ENCODE data around the gene ZNF674. TPM values are rescaled to one million over a fixed set of nuclear protein-coding genes. Genes with fewer than 3 reads are reported as not detected.

The ZNF674 gene
- total and polyA plus RNA-seq, 2 donors (not counting 1 experiment from before 2014, with no cell fraction given) = 3.2 to 8.3 TPM

DNA sequence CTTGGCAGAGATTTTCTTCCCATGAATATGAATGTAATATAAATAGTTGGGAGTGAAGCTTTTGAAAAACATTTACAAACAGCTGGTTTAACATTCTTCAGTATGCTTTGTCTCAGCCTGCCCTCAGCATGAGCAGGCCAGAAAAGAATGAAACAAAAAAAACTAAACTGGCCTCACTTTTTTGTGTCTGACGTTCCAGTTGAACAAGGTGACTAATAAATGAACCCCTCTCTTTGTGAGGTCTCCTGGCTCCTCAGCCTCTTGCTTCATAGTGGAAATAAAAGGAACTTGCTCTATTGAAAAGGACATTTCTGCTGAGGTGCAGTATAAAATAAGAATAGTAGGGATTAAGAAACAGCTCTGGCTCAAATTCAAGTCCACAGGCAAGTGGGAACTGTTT lies 37.7 kb upstream of the ZNF674 start:
- DNase-seq (ENCODE audit: low read depth in 2 of 2) = peak; percentile 88 to 93
- Histone ChIP-seq H3K27ac (ENCODE audit: insufficient read depth, low read length) (peak overlapping the region; percentile 84), H3K4me3 (replicated peaks in 1 of 4; ENCODE audit: control extremely low read depth in 1 of 4, insufficient read depth in 1 of 4, low read depth in 3 of 4, low read length in 4 of 4) (no peak overlapping the region), H3K36me3 (ENCODE audit: control insufficient read depth, insufficient read depth, low read length) (no peaks in the 10 kb centered on the region), H3K79me2 (ENCODE audit: control insufficient read depth, insufficient read depth, low read length) (peaks cover 9% of the 10 kb centered on the region), H2AFZ (ENCODE audit: low read length) (no peak overlapping the region), H3K9ac (ENCODE audit: insufficient read depth, low read length) (no peak overlapping the region), H3K27me3 (ENCODE audit: control insufficient read depth, insufficient read depth, low read length) (no peaks in the 10 kb centered on the region), H3K9me3 (ENCODE audit: control insufficient read depth, insufficient read depth, low read depth, low read length) (no peaks in the 10 kb centered on the region), H3K4me2 (ENCODE audit: extremely low read depth, insufficient read depth, low read length) (peak overlapping the region; percentile 75), H3K4me1 (ENCODE audit: control insufficient read depth, extremely low read depth, insufficient read depth, low read length) (peaks cover 15% of the 10 kb centered on the region), H4K20me1 (ENCODE audit: control insufficient read depth, extremely low read depth, insufficient read depth, low read length) (no peaks in the 10 kb centered on the region)
- TF ChIP-seq, protein P1, sequence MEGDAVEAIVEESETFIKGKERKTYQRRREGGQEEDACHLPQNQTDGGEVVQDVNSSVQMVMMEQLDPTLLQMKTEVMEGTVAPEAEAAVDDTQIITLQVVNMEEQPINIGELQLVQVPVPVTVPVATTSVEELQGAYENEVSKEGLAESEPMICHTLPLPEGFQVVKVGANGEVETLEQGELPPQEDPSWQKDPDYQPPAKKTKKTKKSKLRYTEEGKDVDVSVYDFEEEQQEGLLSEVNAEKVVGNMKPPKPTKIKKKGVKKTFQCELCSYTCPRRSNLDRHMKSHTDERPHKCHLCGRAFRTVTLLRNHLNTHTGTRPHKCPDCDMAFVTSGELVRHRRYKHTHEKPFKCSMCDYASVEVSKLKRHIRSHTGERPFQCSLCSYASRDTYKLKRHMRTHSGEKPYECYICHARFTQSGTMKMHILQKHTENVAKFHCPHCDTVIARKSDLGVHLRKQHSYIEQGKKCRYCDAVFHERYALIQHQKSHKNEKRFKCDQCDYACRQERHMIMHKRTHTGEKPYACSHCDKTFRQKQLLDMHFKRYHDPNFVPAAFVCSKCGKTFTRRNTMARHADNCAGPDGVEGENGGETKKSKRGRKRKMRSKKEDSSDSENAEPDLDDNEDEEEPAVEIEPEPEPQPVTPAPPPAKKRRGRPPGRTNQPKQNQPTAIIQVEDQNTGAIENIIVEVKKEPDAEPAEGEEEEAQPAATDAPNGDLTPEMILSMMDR (conservative IDR thresholded peaks at IDR 0.05 in 1 of 2, IDR thresholded peaks at IDR 0.05 in 1 of 2; ENCODE audit: low read depth in 1 of 2, low read length in 2 of 2) = no peak
- no peak for TF ChIP-seq EZH2 (IDR thresholded peaks at IDR 0.05; ENCODE audit: low read length, missing control alignments)

DNA sequence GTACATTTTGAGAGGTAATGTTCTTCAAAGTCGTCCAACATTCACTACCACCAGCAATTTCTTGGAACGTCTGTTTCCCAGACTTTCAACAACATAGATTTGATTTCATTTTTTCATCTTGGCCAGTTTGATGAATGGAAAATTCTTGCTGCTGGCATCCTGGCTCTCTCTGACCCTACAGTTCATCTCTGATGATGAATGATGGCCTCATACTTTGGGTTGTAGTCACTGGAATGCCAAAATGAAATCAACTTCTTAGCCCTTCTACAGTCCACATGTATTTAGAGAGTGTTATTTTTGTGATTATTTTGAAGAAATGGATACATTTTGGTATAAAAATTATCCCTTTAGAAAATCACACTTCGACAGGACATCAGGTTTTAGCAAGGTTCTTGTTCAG lies 37.1 kb upstream of the ZNF674 start:
- Histone ChIP-seq H3K4me3 (replicated peaks in 1 of 4; ENCODE audit: control extremely low read depth in 1 of 4, insufficient read depth in 1 of 4, low read depth in 3 of 4, low read length in 4 of 4) (peak overlapping the region in 1 of 4 experiments; percentile 4), H3K79me2 (ENCODE audit: control insufficient read depth, insufficient read depth, low read length) (peaks cover 9% of the 10 kb centered on the region), H3K9me3 (ENCODE audit: control insufficient read depth, insufficient read depth, low read depth, low read length) (no peaks in the 10 kb centered on the region), H3K27ac (ENCODE audit: insufficient read depth, low read length) (peak overlapping the region; percentile 84), H3K9ac (ENCODE audit: insufficient read depth, low read length) (peak overlapping the region; percentile 53), H3K27me3 (ENCODE audit: control insufficient read depth, insufficient read depth, low read length) (no peaks in the 10 kb centered on the region), H4K20me1 (ENCODE audit: control insufficient read depth, extremely low read depth, insufficient read depth, low read length) (no peaks in the 10 kb centered on the region), H2AFZ (ENCODE audit: low read length) (no peak overlapping the region), H3K4me2 (ENCODE audit: extremely low read depth, insufficient read depth, low read length) (peak overlapping the region; percentile 75), H3K36me3 (ENCODE audit: control insufficient read depth, insufficient read depth, low read length) (no peaks in the 10 kb centered on the region), H3K4me1 (ENCODE audit: control insufficient read depth, extremely low read depth, insufficient read depth, low read length) (peaks cover 11% of the 10 kb centered on the region)
- TF ChIP-seq, protein P1 (conservative IDR thresholded peaks at IDR 0.05 in 1 of 2, IDR thresholded peaks at IDR 0.05 in 1 of 2; ENCODE audit: low read depth in 1 of 2, low read length in 2 of 2) = no peak
- no peak for TF ChIP-seq EZH2 (IDR thresholded peaks at IDR 0.05; ENCODE audit: low read length, missing control alignments)
- DNase-seq (ENCODE audit: low read depth in 2 of 2) = peak; percentile 42 to 75

- H3K4me2 ChIP-seq (ENCODE audit: extremely low read depth, insufficient read depth, low read length) = no peak overlapping the region
- H3K36me3 ChIP-seq (ENCODE audit: control insufficient read depth, insufficient read depth, low read length) = no peaks in the 10 kb centered on the region
- H2AFZ ChIP-seq (ENCODE audit: low read length) = no peak overlapping the region
- DNase-seq (ENCODE audit: low read depth in 2 of 2) = no peak
- H3K4me1 ChIP-seq (ENCODE audit: control insufficient read depth, extremely low read depth, insufficient read depth, low read length) = peaks cover 11% of the 10 kb centered on the region
- no peaks in the 10 kb centered on the region for H4K20me1 ChIP-seq (ENCODE audit: control insufficient read depth, extremely low read depth, insufficient read depth, low read length)
- no peak overlapping the region for H3K4me3 ChIP-seq (replicated peaks in 1 of 4; ENCODE audit: control extremely low read depth in 1 of 4, insufficient read depth in 1 of 4, low read depth in 3 of 4, low read length in 4 of 4)
- H3K9me3 ChIP-seq (ENCODE audit: control insufficient read depth, insufficient read depth, low read depth, low read length) = no peaks in the 10 kb centered on the region
- no peak overlapping the region for H3K9ac ChIP-seq (ENCODE audit: insufficient read depth, low read length)
- no peak for TF ChIP-seq EZH2 (IDR thresholded peaks at IDR 0.05; ENCODE audit: low read length, missing control alignments)
- TF ChIP-seq, protein P1 (conservative IDR thresholded peaks at IDR 0.05 in 1 of 2, IDR thresholded peaks at IDR 0.05 in 1 of 2; ENCODE audit: low read depth in 1 of 2, low read length in 2 of 2) = no peak
- H3K79me2 ChIP-seq (ENCODE audit: control insufficient read depth, insufficient read depth, low read length) = peaks cover 7% of the 10 kb centered on the region
- H3K27me3 ChIP-seq (ENCODE audit: control insufficient read depth, insufficient read depth, low read length) = no peaks in the 10 kb centered on the region
- no peak overlapping the region for H3K27ac ChIP-seq (ENCODE audit: insufficient read depth, low read length)
Measured at GRCh38 chrX:46580613-46581012, 35.4 kb upstream of the ZNF674 start.

Data from fibroblast of lung (primary cell).